CD4-positive, alpha-beta T cell treated with Interferon alpha-2 for 1 hour (primary cell): ENCODE data around the gene CCNY.

Experiments
- DNase-seq, 2 donors: peaks; one replicate each; pipeline ENCODE4 v3.0.0-alpha.2; 2020 to 2022

CCNY gene

GRCh38 chr10:35356725-35357092 is 20.4 kb downstream of the CCNY start:
- no peak for DNase-seq

- DNase-seq, result no peak
Observed at GRCh38 chr10:35359056-35359455, 22.7 kb downstream of the CCNY start.

- DNase-seq, result no peak
Observed at GRCh38 chr10:35359873-35360272, 23.6 kb downstream of the CCNY start.

GRCh38 chr10:35362701-35363350 is 26.5 kb downstream of the CCNY start:
- no peak for DNase-seq

- no peak for DNase-seq
Observed at GRCh38 chr10:35363587-35363986, 27.3 kb downstream of the CCNY start.

- no peak for DNase-seq
Observed at GRCh38 chr10:35364808-35365207, 28.5 kb downstream of the CCNY start.

DNA sequence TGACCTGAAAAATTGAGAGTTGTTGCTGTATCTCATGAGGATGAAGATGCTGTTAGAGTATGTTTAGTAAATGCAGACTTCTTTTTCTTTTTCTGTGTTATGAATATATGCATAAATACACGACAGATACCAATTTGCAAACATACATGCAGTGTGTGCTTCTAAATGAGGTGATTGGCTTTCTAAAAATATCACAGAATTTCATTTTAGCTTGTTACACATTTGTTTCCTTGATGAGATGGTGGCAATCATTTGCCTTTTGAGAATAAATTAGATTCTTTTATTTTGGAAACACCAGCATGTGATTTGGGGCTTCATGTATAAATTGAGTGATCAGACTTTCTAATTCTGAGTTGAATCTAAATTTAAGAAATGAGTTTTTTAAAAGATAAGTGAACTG is 29.7 kb downstream of the CCNY start:
- DNase-seq, result no peak

GRCh38 chr10:35367107-35367859 is 31.0 kb downstream of the CCNY start:
- DNase-seq, result no peak

DNA sequence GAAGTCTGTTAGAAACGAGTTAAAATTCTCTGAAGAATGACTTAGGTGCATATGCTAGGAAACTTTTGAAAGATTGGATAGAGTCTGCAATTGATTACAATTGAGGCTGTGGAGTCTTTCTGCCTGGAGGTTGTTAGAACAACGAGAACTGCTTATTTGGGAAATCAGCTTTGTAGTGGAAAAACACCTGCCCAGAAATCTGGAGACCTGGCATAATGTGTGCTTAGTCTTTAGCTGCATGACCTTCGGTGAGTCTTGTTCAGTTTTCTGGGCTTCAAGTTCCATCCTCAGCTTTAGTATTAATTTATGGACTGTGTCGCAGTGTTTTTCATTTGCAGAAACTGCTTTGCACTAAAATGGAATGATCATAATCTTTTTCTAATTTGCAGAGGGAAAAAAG is 31.7 kb downstream of the CCNY start:
- DNase-seq, result no peak

- no peak for DNase-seq
Observed at GRCh38 chr10:35368485-35369048, 32.3 kb downstream of the CCNY start.

GRCh38 chr10:35369049-35369611 is 32.8 kb downstream of the CCNY start:
- DNase-seq, result no peak

DNA sequence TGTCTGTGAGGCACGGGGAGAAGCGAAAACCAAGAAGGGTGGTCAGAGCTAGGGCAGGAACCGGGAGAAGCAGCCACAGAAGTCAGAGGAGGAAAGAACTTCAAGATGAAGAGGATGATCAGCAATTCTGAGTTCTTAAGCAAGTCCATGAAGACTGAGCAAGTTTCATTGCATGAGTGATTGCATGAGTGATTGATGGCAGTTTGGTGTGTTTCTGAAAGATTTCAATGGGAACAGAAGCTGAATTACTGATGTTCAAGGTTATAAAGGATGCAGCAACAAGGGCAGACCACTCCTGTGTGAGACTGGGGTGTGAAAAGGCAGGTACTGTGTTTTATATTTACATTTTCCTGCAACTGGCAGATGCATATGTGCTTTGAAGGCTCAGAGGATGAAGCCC is 35.4 kb downstream of the CCNY start:
- no peak for DNase-seq

GRCh38 chr10:35372329-35372728 is 36.0 kb downstream of the CCNY start:
- DNase-seq, result no peak

- DNase-seq, result no peak
Observed at GRCh38 chr10:35375091-35375765, 38.9 kb downstream of the CCNY start.

GRCh38 chr10:35377050-35377728 is 40.9 kb downstream of the CCNY start:
- DNase-seq, result no peak

- no peak for DNase-seq
Observed at GRCh38 chr10:35378541-35379210, 42.4 kb downstream of the CCNY start.

- peak; percentile 16 to 71 for DNase-seq
Observed at GRCh38 chr10:35379226-35380137, 43.2 kb downstream of the CCNY start.

GRCh38 chr10:35382096-35382495 is 45.8 kb downstream of the CCNY start:
- DNase-seq, result no peak

DNA sequence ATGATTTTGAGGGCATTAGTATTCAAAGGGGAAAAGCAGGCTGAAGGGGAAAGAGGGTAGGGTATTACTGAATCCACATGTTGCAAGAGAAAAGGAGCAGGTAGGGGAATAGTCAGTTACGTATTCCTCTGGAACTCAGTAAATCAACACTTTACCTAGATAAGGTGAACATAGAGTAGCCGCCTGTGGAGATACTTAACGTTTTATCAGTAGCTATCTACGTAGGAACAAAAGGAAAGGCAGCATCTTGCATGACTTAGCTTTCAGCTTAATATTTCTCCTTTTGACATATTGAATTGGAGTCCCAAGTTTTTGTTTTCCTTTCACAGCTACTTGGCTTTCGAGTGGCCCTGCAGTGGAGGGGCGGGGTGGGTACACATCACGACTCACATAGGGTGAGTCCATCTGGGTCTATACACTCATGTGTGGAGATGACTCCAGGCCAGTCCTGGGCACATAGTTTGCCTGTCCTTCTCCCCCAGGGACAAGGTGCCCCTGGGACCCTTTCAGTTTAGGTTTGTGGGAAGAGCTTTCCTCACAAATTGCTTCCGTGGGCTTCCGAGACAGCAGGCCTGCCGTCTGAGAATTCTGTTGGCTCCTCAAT is 48.1 kb downstream of the CCNY start:
- DNase-seq, result no peak

DNA sequence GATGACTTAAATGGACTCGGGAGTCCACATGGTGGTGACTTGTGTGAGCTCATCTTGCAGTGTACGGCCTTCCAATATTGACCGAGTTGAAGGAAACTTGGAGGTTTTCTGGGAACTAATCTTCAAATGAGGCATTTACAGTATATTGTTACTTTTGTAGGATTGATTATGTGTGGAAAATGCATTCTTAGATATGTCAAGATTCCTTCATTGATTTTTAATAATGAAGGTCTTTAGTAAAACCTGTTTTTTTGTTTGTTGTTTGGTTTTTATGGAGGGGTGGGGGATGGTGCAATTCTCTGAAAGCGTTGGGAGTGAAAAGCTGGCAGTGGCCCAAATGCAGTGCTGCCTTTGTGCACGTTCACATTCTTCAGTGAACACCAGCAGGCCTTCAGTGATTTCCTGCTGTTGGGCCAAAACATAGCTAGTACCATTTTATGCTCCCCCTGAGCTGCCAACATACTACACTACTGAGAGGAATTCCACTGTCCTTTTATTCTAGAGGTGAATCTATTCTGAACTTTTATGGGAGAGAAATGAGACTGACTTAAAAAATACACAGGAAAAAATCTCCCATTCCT is 50.4 kb downstream of the CCNY start:
- DNase-seq, result no peak
